Mesenchymal stem cell (in vitro differentiated cells and primary cell): ENCODE results near the gene C17orf67.

Experiments used
- DNase-seq: peaks from one replicate; pipeline ENCODE4 v3.0.0-alpha.2; 2013
- H2AFZ ChIP-seq: one replicate; pipeline ENCODE4 v1.6.1; 2013; ENCODE audit warnings: low read depth, mild to moderate bottlenecking, control low read depth, inconsistent platforms, low read length, moderate library complexity
- H2AK5ac ChIP-seq: 2 replicates; pipeline ENCODE4 v1.6.1; 2013; ENCODE audit warnings: low read length, moderate library complexity, mild to moderate bottlenecking, inconsistent platforms; ENCODE audit not compliant: severe bottlenecking
- H2BK120ac ChIP-seq: one replicate; pipeline ENCODE4 v1.6.1; 2013; ENCODE audit warnings: low read depth, mild to moderate bottlenecking, inconsistent platforms, low read length, moderate library complexity
- H2BK12ac ChIP-seq, 2 experiments: one replicate each; pipeline ENCODE4 v1.6.1; 2013; ENCODE audit warnings: inconsistent platforms in 2 of 2, low read length in 2 of 2, mild to moderate bottlenecking in 2 of 2, moderate library complexity in 2 of 2, control low read depth in 1 of 2
- H2BK15ac ChIP-seq: one replicate; pipeline ENCODE4 v1.6.1; 2013; ENCODE audit warnings: mild to moderate bottlenecking, low read depth, inconsistent platforms; ENCODE audit not compliant: poor library complexity, severe bottlenecking
- H2BK5ac ChIP-seq: 2 replicates; pipeline ENCODE4 v1.6.1; 2013; ENCODE audit warnings: low read depth, mild to moderate bottlenecking, low read length, control low read depth, inconsistent platforms; ENCODE audit not compliant: poor library complexity, severe bottlenecking
- H3K14ac ChIP-seq, 2 experiments: one replicate each; pipeline ENCODE4 v1.6.1; 2013; ENCODE audit warnings: inconsistent platforms in 2 of 2, low read length in 2 of 2, control low read depth in 1 of 2, mild to moderate bottlenecking in 1 of 2, moderate library complexity in 1 of 2
- H3K18ac ChIP-seq, 2 experiments: one replicate each; pipeline ENCODE4 v1.6.1; 2013; ENCODE audit warnings: inconsistent platforms in 2 of 2, low read length in 2 of 2, control low read depth in 1 of 2, low read depth in 1 of 2, mild to moderate bottlenecking in 1 of 2
- H3K23ac ChIP-seq, 2 experiments: one replicate each; pipeline ENCODE4 v1.6.1; 2013; ENCODE audit warnings: inconsistent platforms in 2 of 2, low read length in 2 of 2, mild to moderate bottlenecking in 2 of 2, moderate library complexity in 2 of 2, control low read depth in 1 of 2
- H3K27ac ChIP-seq: 2 replicates; pipeline ENCODE4 v1.5.1; 2013; ENCODE audit warnings: mild to moderate bottlenecking, moderate library complexity, low read length, control low read depth, inconsistent platforms; ENCODE audit not compliant: poor library complexity, severe bottlenecking
- H3K27me3 ChIP-seq, 2 experiments: 2 replicates each; pipeline versions ENCODE4 v1.6.1 to v1.7.0; 2013; ENCODE audit warnings: low read length in 2 of 2, mild to moderate bottlenecking in 2 of 2, moderate library complexity in 2 of 2, control low read depth in 1 of 2, inconsistent platforms in 1 of 2; ENCODE audit not compliant: control insufficient read depth in 1 of 2, insufficient read depth in 1 of 2
- H3K36me3 ChIP-seq, 2 experiments: 2 replicates each; pipeline versions ENCODE4 v1.6.1 to v1.7.0; 2013; ENCODE audit warnings: low read length in 2 of 2, control low read depth in 1 of 2, inconsistent platforms in 1 of 2, low read depth in 1 of 2, mild to moderate bottlenecking in 1 of 2; ENCODE audit not compliant: insufficient read depth in 2 of 2, control insufficient read depth in 1 of 2
- H3K4ac ChIP-seq, 2 experiments: one replicate each; pipeline ENCODE4 v1.6.1; 2013; ENCODE audit warnings: inconsistent platforms in 2 of 2, low read length in 2 of 2, mild to moderate bottlenecking in 2 of 2, moderate library complexity in 2 of 2, control low read depth in 1 of 2, low read depth in 1 of 2
- H3K4me1 ChIP-seq: 2 replicates; pipeline ENCODE4 v1.6.1; 2013; ENCODE audit warnings: low read depth, low read length, control low read depth; ENCODE audit not compliant: control insufficient read depth, insufficient read depth
- H3K4me2 ChIP-seq: 2 replicates; pipeline ENCODE4 v1.6.1; 2013; ENCODE audit warnings: low read length, mild to moderate bottlenecking, inconsistent platforms; ENCODE audit not compliant: poor library complexity, severe bottlenecking
- H3K4me3 ChIP-seq, 2 experiments: 2 replicates each; pipeline versions ENCODE4 v1.5.1 to v1.7.0; 2013; ENCODE audit warnings: low read length in 2 of 2, mild to moderate bottlenecking in 2 of 2, control low read depth in 1 of 2, low read depth in 1 of 2; ENCODE audit not compliant: insufficient read depth in 1 of 2
- H3K79me1 ChIP-seq: replicated peaks from 2 replicates; pipeline ENCODE4 v1.6.1; 2013; ENCODE audit warnings: mild to moderate bottlenecking, control low read depth, low read length, inconsistent platforms; ENCODE audit not compliant: poor library complexity, severe bottlenecking
- H3K9ac ChIP-seq: 2 replicates; pipeline ENCODE4 v1.7.0; 2013; ENCODE audit warnings: mild to moderate bottlenecking, low read length, moderate library complexity
- H3K9me3 ChIP-seq: 2 replicates; pipeline ENCODE4 v1.7.0; 2013; ENCODE audit warnings: mild to moderate bottlenecking, low read length; ENCODE audit not compliant: control insufficient read depth
- H4K8ac ChIP-seq: one replicate; pipeline ENCODE4 v1.6.1; 2013; ENCODE audit warnings: inconsistent platforms, mild to moderate bottlenecking, low read length, moderate library complexity
- H4K91ac ChIP-seq: one replicate; pipeline ENCODE4 v1.6.1; 2013; ENCODE audit warnings: mild to moderate bottlenecking, low read length, inconsistent platforms
- WGBS: methylation state at CpG from one replicate; pipeline ENCODE4 v1.1.7; 2013; ENCODE audit warnings: mixed read lengths; 5-methylcytosine and 5-hydroxymethylcytosine counted together

C17orf67 gene

DNA sequence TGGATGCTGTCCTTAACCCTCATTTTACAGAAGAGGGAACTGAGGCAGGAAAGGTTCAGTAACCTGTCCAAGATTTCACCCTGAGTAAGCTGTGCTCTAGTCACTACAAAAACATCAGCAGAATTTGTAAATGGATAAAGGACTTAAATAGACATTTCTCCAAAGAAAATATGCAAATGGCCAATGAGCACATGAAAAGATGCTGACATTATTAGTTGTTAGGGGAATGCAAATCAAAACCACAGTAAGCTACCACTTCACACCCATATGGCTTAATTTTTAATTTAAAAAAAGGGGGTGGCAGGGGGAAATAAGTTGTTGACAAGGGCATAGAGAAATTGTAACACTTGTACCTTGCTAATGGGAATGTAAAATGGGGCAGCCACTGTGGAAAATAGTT lies 51.4 kb downstream of the C17orf67 start:
- Histone ChIP-seq H3K4me1 (peaks cover 14% of the 10 kb centered on the region), H3K79me1 (no peaks in the 10 kb centered on the region), H4K8ac (no peak overlapping the region), H3K4me2 (no peak overlapping the region), H3K23ac (no peak overlapping the region), H3K4me3 (no peak overlapping the region), H3K4ac (no peak overlapping the region), H3K27ac (no peak overlapping the region), H4K91ac (no peak overlapping the region), H3K18ac (no peak overlapping the region), H3K9me3 (no peaks in the 10 kb centered on the region), H3K27me3 (peaks cover 0 to 39% of the 10 kb centered on the region in 2 experiments), H2BK12ac (no peak overlapping the region), H2BK5ac (no peak overlapping the region), H3K36me3 (no peaks in the 10 kb centered on the region), H2AFZ (no peak overlapping the region), H2BK120ac (no peak overlapping the region), H3K14ac (no peak overlapping the region), H2AK5ac (no peak overlapping the region), H2BK15ac (no peak overlapping the region), H3K9ac (no peak overlapping the region)
- no peak for DNase-seq

- Histone ChIP-seq H3K14ac (no peak overlapping the region), H3K4me1 (peaks cover 11% of the 10 kb centered on the region), H2AK5ac (no peak overlapping the region), H2BK120ac (no peak overlapping the region), H2BK5ac (no peak overlapping the region), H2AFZ (no peak overlapping the region), H2BK12ac (peak overlapping the region in 1 of 2 experiments; percentile 61), H3K4me2 (no peak overlapping the region), H3K36me3 (no peaks in the 10 kb centered on the region), H4K91ac (no peak overlapping the region), H3K4ac (no peak overlapping the region), H3K27ac (no peak overlapping the region), H3K23ac (no peak overlapping the region), H3K9ac (no peak overlapping the region), H4K8ac (peak overlapping the region; percentile 2), H3K9me3 (no peaks in the 10 kb centered on the region), H3K4me3 (no peak overlapping the region), H3K18ac (no peak overlapping the region), H2BK15ac (no peak overlapping the region), H3K79me1 (no peaks in the 10 kb centered on the region), H3K27me3 (peaks cover 0 to 39% of the 10 kb centered on the region in 2 experiments)
- WGBS: 73% methylated on average over 4 of the region's 6 CpGs
- no peak for DNase-seq
Observed at GRCh38 chr17:56781906-56782305, 51.8 kb downstream of the C17orf67 start.

DNA sequence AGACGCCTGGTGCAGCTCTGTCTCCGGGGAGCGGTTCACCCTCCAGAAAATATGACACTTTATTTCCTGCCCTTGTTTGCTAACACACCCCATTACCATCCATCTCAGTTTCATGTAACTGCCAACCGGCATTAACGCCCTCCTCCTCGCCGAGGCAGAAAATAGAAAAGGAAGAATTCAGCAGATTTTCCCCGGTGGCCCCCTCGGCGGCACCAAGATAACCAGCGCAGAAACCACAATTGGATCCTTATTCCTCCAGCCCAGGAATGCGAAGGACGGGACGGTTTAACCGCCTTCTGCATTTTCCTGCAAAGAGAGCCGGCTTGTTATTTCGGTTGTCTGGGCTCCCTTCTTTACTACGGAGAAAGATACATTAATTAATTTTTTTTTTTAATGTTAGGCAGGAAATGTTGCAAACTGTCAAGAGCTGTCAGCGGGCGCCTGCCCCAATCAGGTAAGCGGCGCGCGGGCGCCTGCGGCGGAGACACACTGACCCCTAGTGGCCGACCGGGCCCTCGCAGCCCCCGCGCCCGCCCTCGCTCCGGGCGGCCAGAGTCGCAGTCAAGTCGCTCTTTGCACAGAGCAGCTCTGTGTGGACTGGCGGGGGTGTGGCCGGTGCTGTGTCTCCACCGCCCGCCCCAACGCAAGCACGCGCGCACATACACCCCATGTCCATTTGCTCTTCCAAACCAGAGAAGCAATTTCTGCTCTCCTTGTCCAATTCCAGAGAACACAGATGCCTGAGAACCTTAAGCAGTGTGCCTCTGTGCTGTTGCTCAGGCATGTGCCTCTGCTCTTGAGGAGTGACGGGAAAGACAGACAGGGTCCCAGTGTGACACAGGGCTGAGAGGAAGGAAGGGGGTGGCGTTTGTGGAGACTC lies 53.6 kb downstream of the C17orf67 start:
- H4K8ac ChIP-seq: peak overlapping the region; percentile 29
- peak overlapping the region; percentile 36 for H3K9ac ChIP-seq
- H2BK120ac ChIP-seq: no peak overlapping the region
- DNase-seq: peak; percentile 71
- no peak overlapping the region for H2BK15ac ChIP-seq
- no peaks in the 10 kb centered on the region for H3K9me3 ChIP-seq
- H2AK5ac ChIP-seq: no peak overlapping the region
- H3K14ac ChIP-seq: no peak overlapping the region
- H3K4me3 ChIP-seq: peak overlapping the region in 1 of 2 experiments; percentile 67
- H3K23ac ChIP-seq: no peak overlapping the region
- WGBS: 2% methylated on average over 39 of the region's 48 CpGs
- H3K4me1 ChIP-seq: peaks cover 6% of the 10 kb centered on the region
- H3K36me3 ChIP-seq: no peaks in the 10 kb centered on the region
- H2BK5ac ChIP-seq: no peak overlapping the region
- H4K91ac ChIP-seq: peak overlapping the region; percentile 77
- no peak overlapping the region for H2AFZ ChIP-seq
- H3K18ac ChIP-seq: peak overlapping the region; percentile 58 to 81
- H3K79me1 ChIP-seq: no peaks in the 10 kb centered on the region
- H2BK12ac ChIP-seq: peak overlapping the region; percentile 40 to 49
- no peak overlapping the region for H3K27ac ChIP-seq
- peak overlapping the region in 1 of 2 experiments; percentile 24 for H3K4ac ChIP-seq
- H3K4me2 ChIP-seq: peak overlapping the region; percentile 79
- H3K27me3 ChIP-seq: peaks cover 0 to 43% of the 10 kb centered on the region in 2 experiments

DNA sequence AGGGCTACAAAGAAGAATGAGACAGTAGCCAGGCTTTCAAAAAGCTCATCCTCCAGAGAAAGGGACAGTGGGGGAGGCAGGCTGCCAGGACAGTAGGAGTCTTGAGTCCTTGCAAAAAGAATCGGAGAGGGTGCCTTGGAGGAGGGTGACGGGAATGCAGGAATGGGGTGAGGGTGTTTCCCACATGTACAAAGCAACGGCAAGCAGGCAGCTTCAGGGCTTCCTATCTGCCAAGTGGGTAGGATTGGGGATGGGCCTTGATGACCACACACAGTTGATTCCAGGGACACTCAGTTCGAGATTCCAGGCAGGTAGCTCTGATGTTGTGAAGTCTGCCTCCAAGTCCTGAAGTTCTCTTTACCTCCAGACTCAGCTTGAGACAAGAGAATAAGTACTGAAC lies 54.4 kb downstream of the C17orf67 start:
- H3K4me2 ChIP-seq: no peak overlapping the region
- H4K91ac ChIP-seq: peak overlapping the region; percentile 57
- no peak overlapping the region for H3K9ac ChIP-seq
- no peaks in the 10 kb centered on the region for H3K9me3 ChIP-seq
- peaks cover 0 to 43% of the 10 kb centered on the region in 2 experiments for H3K27me3 ChIP-seq
- H3K4ac ChIP-seq: peak overlapping the region; percentile 8 to 37
- no peaks in the 10 kb centered on the region for H3K36me3 ChIP-seq
- no peak overlapping the region for H3K4me3 ChIP-seq
- H2BK15ac ChIP-seq: no peak overlapping the region
- no peak for DNase-seq
- no peak overlapping the region for H3K27ac ChIP-seq
- peaks cover 6% of the 10 kb centered on the region for H3K4me1 ChIP-seq
- no peak overlapping the region for H3K14ac ChIP-seq
- WGBS: 71% methylated on average over 4 of the region's 4 CpGs
- peak overlapping the region in 1 of 2 experiments; percentile 52 for H3K18ac ChIP-seq
- peak overlapping the region in 1 of 2 experiments; percentile 3 for H3K23ac ChIP-seq
- no peaks in the 10 kb centered on the region for H3K79me1 ChIP-seq
- H4K8ac ChIP-seq: no peak overlapping the region
- no peak overlapping the region for H2BK5ac ChIP-seq
- H2AFZ ChIP-seq: no peak overlapping the region
- peak overlapping the region in 1 of 2 experiments; percentile 79 for H2BK12ac ChIP-seq
- H2AK5ac ChIP-seq: no peak overlapping the region
- H2BK120ac ChIP-seq: peak overlapping the region; percentile 45
